ENCODE measurements around the gene TOR3A. TPM values are rescaled to one million over a fixed set of nuclear protein-coding genes. Genes with fewer than 3 reads are reported as not detected.
"Not testable (repeated sequence)": the region's sequence is repeated elsewhere in the genome, so short reads cannot be mapped to it uniquely, and the experiment has no call there.

The TOR3A gene
- polyA plus RNA-seq, 3 donors, result 50.0 to 67.8 (median 60.9) TPM

DNA sequence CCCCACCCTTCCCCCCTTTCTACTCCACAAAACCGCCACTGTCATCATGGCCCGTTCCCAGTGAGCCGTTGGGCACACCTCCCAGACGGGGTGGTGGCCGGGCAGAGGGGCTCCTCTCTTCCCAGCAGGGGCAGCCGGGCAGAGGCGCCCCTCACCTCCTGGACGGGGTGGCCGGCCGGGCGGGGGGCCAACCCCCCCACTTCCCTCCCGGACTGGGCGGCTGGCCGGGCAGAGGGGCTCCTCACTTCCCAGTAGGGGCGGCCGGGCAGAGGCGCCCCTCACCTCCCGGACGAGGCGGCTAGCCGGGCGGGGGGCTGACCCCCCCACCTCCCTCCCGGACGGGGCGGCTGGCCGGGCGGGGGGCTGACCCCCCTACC is 41.7 kb upstream of the TOR3A start:
- WGBS (ENCODE audit: insufficient coverage), result 98% methylated on average over 5 of the region's 27 CpGs
- H3K4me1 Mint-ChIP-seq, result peaks cover 32% of the 10 kb centered on the region
- H3K27me3 Mint-ChIP-seq (ENCODE audit: low read depth in 3 of 3); DNase-seq; H3K27me3 ChIP-seq (ENCODE audit: control insufficient read depth in 2 of 2, insufficient read depth in 2 of 2, low read length in 2 of 2); H3K9me3 ChIP-seq (replicated peaks in 1 of 2; ENCODE audit: control insufficient read depth in 1 of 2, insufficient read depth in 1 of 2, low read length in 2 of 2); intact Hi-C loops (cut with micrococcal nuclease); H3K27ac Mint-ChIP-seq; H3K4me3 ChIP-seq (replicated peaks in 1 of 3; ENCODE audit: low read depth in 2 of 3, low read length in 3 of 3); H3K9ac ChIP-seq (ENCODE audit: insufficient read depth, low read length, poor library complexity, severe bottlenecking); H3K4me2 ChIP-seq (replicated peaks; ENCODE audit: extremely low read depth, low read length, poor library complexity, severe bottlenecking); H3K27ac ChIP-seq (ENCODE audit: low read depth in 1 of 2, low read length in 2 of 2); H3K4me3 Mint-ChIP-seq; H2AFZ ChIP-seq (ENCODE audit: insufficient read depth, low read depth, low read length, poor library complexity, severe bottlenecking): not testable (repeated sequence)
- peaks cover 0 to 13% (median 0%) of the 10 kb centered on the region in 7 donors for H3K9me3 Mint-ChIP-seq
- peaks cover 14 to 24% of the 10 kb centered on the region in 2 donors for H3K36me3 Mint-ChIP-seq
- H3K36me3 ChIP-seq (replicated peaks in 1 of 2; ENCODE audit: control insufficient read depth in 1 of 2, insufficient read depth in 2 of 2, low read length in 2 of 2), result peaks cover 6 to 12% of the 10 kb centered on the region in 2 donors
- peaks cover 70% of the 10 kb centered on the region for H3K79me2 ChIP-seq (ENCODE audit: insufficient read depth, low read length)
- H3K4me1 ChIP-seq (ENCODE audit: control insufficient read depth in 1 of 2, insufficient read depth in 2 of 2, low read length in 2 of 2), result peaks cover 12 to 30% of the 10 kb centered on the region in 2 donors
- H4K20me1 ChIP-seq (ENCODE audit: insufficient read depth, low read length), result peaks cover 20% of the 10 kb centered on the region

DNA sequence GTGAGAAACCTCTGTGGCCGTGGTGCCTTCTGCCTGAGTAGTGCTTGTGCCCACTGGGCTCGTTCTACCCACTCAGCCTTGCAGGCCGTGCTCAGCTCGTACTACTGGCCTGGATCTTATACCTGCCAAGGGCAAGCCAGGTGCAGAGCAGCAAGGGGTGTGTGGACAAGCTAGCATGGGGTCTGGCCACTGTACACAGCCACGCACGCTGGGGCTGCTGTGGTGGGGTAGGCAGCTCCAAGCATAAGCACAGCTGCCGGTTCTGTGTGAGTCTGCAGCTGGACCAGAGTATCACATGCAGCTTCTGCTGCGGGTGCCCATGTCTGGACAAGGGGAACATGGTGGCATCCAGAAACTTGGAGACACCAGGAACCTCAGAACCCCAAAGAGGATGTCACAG is 39.8 kb upstream of the TOR3A start:
- H3K9me3 Mint-ChIP-seq, result peaks cover 0 to 13% (median 0%) of the 10 kb centered on the region in 7 donors
- H3K36me3 ChIP-seq (replicated peaks in 1 of 2; ENCODE audit: control insufficient read depth in 1 of 2, insufficient read depth in 2 of 2, low read length in 2 of 2), result peaks cover 6 to 17% of the 10 kb centered on the region in 2 donors
- peaks cover 16 to 32% of the 10 kb centered on the region in 2 donors for H3K36me3 Mint-ChIP-seq
- peaks cover 0 to 1% (median 0%) of the 10 kb centered on the region in 3 donors for H3K27me3 Mint-ChIP-seq (ENCODE audit: low read depth in 3 of 3)
- H3K27ac ChIP-seq (ENCODE audit: low read depth in 1 of 2, low read length in 2 of 2), result no peak overlapping the region
- over 99% methylated on average over 8 of the region's 8 CpGs for WGBS (ENCODE audit: insufficient coverage)
- no peaks in the 10 kb centered on the region for H3K27me3 ChIP-seq (ENCODE audit: control insufficient read depth in 2 of 2, insufficient read depth in 2 of 2, low read length in 2 of 2)
- DNase-seq, result no peak
- H2AFZ ChIP-seq (ENCODE audit: insufficient read depth, low read depth, low read length, poor library complexity, severe bottlenecking), result no peak overlapping the region
- H3K27ac Mint-ChIP-seq, result no peak overlapping the region
- peaks cover 20% of the 10 kb centered on the region for H4K20me1 ChIP-seq (ENCODE audit: insufficient read depth, low read length)
- intact Hi-C loops (cut with micrococcal nuclease), result no loop called here
- peaks cover 0 to 6% of the 10 kb centered on the region in 2 donors for H3K9me3 ChIP-seq (replicated peaks in 1 of 2; ENCODE audit: control insufficient read depth in 1 of 2, insufficient read depth in 1 of 2, low read length in 2 of 2)
- no peak overlapping the region for H3K4me2 ChIP-seq (replicated peaks; ENCODE audit: extremely low read depth, low read length, poor library complexity, severe bottlenecking)
- peaks cover 11 to 21% of the 10 kb centered on the region in 2 donors for H3K4me1 ChIP-seq (ENCODE audit: control insufficient read depth in 1 of 2, insufficient read depth in 2 of 2, low read length in 2 of 2)
- peaks cover 18% of the 10 kb centered on the region for H3K4me1 Mint-ChIP-seq
- H3K79me2 ChIP-seq (ENCODE audit: insufficient read depth, low read length), result peaks cover 53% of the 10 kb centered on the region
- no peak overlapping the region for H3K4me3 Mint-ChIP-seq
- TF ChIP-seq, protein P1, sequence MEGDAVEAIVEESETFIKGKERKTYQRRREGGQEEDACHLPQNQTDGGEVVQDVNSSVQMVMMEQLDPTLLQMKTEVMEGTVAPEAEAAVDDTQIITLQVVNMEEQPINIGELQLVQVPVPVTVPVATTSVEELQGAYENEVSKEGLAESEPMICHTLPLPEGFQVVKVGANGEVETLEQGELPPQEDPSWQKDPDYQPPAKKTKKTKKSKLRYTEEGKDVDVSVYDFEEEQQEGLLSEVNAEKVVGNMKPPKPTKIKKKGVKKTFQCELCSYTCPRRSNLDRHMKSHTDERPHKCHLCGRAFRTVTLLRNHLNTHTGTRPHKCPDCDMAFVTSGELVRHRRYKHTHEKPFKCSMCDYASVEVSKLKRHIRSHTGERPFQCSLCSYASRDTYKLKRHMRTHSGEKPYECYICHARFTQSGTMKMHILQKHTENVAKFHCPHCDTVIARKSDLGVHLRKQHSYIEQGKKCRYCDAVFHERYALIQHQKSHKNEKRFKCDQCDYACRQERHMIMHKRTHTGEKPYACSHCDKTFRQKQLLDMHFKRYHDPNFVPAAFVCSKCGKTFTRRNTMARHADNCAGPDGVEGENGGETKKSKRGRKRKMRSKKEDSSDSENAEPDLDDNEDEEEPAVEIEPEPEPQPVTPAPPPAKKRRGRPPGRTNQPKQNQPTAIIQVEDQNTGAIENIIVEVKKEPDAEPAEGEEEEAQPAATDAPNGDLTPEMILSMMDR (IDR thresholded peaks at IDR 0.05), result no peak
- H3K9ac ChIP-seq (ENCODE audit: insufficient read depth, low read length, poor library complexity, severe bottlenecking), result no peak overlapping the region
- H3K4me3 ChIP-seq (replicated peaks in 1 of 3; ENCODE audit: low read depth in 2 of 3, low read length in 3 of 3), result no peak overlapping the region

Measured in CD14-positive monocyte (primary cell).